ENCODE measurements around the gene KLK12. TPM values are rescaled to one million over a fixed set of nuclear protein-coding genes. Genes with fewer than 3 reads are reported as not detected.

The KLK12 gene
- total and polyA plus RNA-seq, 2 of the 13 experiments (the other 11 are each of a cell fraction or from before 2014, with no cell fraction given) = not detected

DNA sequence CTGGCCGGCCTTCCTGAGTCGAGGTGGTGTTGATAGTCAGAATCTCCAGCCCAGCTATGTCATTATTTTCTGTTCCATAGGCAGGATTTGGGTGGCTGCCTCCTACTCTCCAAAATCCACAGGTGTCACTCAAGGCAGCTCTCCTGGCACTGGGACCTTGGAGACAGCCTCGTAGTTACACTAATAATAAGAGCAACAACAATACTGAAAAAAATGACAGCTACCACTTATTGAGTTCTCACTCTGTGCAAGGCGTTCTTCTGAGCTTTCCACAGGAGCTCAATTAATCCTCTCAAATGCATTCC is 12.2 kb upstream of the KLK12 start:
- H3K79me2 ChIP-seq (ENCODE audit: insufficient read depth, low read length) = no peaks in the 10 kb centered on the region
- no peaks in the 10 kb centered on the region for H4K20me1 ChIP-seq (ENCODE audit: insufficient read depth, low read length)
- ChIA-PET POLR2A (no interaction called here), CTCF (ENCODE audit: low intra/inter-chr PET ratio, low total read pairs) (no interaction called here)
- H3K36me3 ChIP-seq (replicated peaks in 1 of 2; ENCODE audit: control insufficient read depth in 1 of 2, insufficient read depth in 2 of 2, low read length in 2 of 2) = no peaks in the 10 kb centered on the region
- DNase-seq (ENCODE audit: low spot score) = no peak
- no TSS peak for BruUV-seq (replicated peaks)
- no peak for ATAC-seq
- no peak overlapping the region for H3K4me2 ChIP-seq (ENCODE audit: low read depth, low read length)
- intact Hi-C loops (cut with micrococcal nuclease; ENCODE audit: unreplicated experiment) (no loop called here), in situ Hi-C loops (cut with HindIII; ENCODE audit: extremely low pct_ligation_motif_present, low pct_unique_long_range_greater_than_20kb) (no loop called here)
- H3K4me3 ChIP-seq (replicated peaks in 1 of 3; ENCODE audit: insufficient read depth in 1 of 3, low read depth in 2 of 3, low read length in 3 of 3) = no peak overlapping the region
- H3K27me3 ChIP-seq (ENCODE audit: control insufficient read depth in 1 of 2, insufficient read depth in 2 of 2, low read length in 2 of 2) = no peaks in the 10 kb centered on the region
- no peak for TF ChIP-seq SP140L (CRISPR knock-in tag; IDR thresholded peaks at IDR 0.05; ENCODE audit: borderline replicate concordance)
- TF ChIP-seq, protein P1, sequence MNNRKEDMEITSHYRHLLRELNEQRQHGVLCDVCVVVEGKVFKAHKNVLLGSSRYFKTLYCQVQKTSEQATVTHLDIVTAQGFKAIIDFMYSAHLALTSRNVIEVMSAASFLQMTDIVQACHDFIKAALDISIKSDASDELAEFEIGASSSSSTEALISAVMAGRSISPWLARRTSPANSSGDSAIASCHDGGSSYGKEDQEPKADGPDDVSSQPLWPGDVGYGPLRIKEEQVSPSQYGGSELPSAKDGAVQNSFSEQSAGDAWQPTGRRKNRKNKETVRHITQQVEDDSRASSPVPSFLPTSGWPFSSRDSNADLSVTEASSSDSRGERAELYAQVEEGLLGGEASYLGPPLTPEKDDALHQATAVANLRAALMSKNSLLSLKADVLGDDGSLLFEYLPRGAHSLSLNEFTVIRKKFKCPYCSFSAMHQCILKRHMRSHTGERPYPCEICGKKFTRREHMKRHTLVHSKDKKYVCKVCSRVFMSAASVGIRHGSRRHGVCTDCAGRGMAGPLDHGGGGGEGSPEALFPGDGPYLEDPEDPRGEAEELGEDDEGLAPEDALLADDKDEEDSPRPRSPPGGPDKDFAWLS (CRISPR knock-in tag; IDR thresholded peaks at IDR 0.05; ENCODE audit: borderline replicate concordance) = no peak
- no peak overlapping the region for H3K9ac ChIP-seq (ENCODE audit: insufficient read depth, low read depth, low read length)
- 5% methylated on average over 4 of the region's 4 CpGs for WGBS (ENCODE audit: low lambda C conversion rate)
- no peak overlapping the region for H2AFZ ChIP-seq (ENCODE audit: low read length)
- no peaks in the 10 kb centered on the region for H3K9me3 ChIP-seq (ENCODE audit: low read length)
- FAIRE-seq = no peak
- H3K4me1 ChIP-seq (ENCODE audit: insufficient read depth, low read length) = no peaks in the 10 kb centered on the region
- no peak overlapping the region for H3K27ac ChIP-seq (ENCODE audit: extremely low read length, insufficient read depth, low read length)

DNA sequence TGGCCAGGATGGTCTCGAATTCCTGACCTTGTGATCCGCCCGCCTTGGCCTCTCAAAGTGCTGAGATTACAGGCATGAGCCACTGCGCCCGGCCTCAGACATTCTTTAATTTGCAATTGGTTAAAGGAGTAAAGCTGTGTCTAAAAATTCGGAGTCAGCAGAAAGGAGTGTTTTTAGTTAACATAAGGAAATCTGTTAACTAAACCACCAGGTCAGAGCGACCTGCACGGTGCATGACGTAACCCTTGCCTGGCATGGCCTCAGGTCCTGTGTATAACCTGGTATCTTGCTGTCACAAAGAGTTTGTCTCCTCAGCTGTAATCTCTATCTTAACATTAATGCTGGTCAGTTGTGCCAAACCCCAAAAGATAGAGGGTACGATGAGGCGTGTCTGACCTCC is 9.5 kb upstream of the KLK12 start:
- Histone ChIP-seq H3K4me3 (replicated peaks in 1 of 3; ENCODE audit: insufficient read depth in 1 of 3, low read depth in 2 of 3, low read length in 3 of 3) (no peak overlapping the region), H3K4me2 (ENCODE audit: low read depth, low read length) (no peak overlapping the region), H3K9ac (ENCODE audit: insufficient read depth, low read depth, low read length) (no peak overlapping the region), H4K20me1 (ENCODE audit: insufficient read depth, low read length) (no peaks in the 10 kb centered on the region), H3K27ac (ENCODE audit: extremely low read length, insufficient read depth, low read length) (no peak overlapping the region), H3K4me1 (ENCODE audit: insufficient read depth, low read length) (no peaks in the 10 kb centered on the region), H3K9me3 (ENCODE audit: low read length) (no peaks in the 10 kb centered on the region), H3K79me2 (ENCODE audit: insufficient read depth, low read length) (no peaks in the 10 kb centered on the region), H3K36me3 (replicated peaks in 1 of 2; ENCODE audit: control insufficient read depth in 1 of 2, insufficient read depth in 2 of 2, low read length in 2 of 2) (no peaks in the 10 kb centered on the region), H2AFZ (ENCODE audit: low read length) (no peak overlapping the region), H3K27me3 (ENCODE audit: control insufficient read depth in 1 of 2, insufficient read depth in 2 of 2, low read length in 2 of 2) (no peaks in the 10 kb centered on the region)
- DNase-seq (ENCODE audit: low spot score) (no peak), FAIRE-seq (no peak), ATAC-seq (no peak)
- intact Hi-C loops (cut with micrococcal nuclease; ENCODE audit: unreplicated experiment) = no loop called here
- TF ChIP-seq MAFK (conservative IDR thresholded peaks at IDR 0.05 in 1 of 2, IDR thresholded peaks at IDR 0.05 in 1 of 2; ENCODE audit: low read length in 2 of 2) (peak; percentile 81 to 89), MAFF (IDR thresholded peaks at IDR 0.05; ENCODE audit: low read depth, low read length) (peak; percentile 79), ATF7 (IDR thresholded peaks at IDR 0.05) (peak; percentile 41), ATF7 (CRISPR knock-in tag; IDR thresholded peaks at IDR 0.05) (no peak), SP4 (CRISPR knock-in tag; IDR thresholded peaks at IDR 0.05) (no peak), FOSL2 (CRISPR knock-in tag; IDR thresholded peaks at IDR 0.05) (no peak)
- CTCF ChIA-PET (ENCODE audit: low intra/inter-chr PET ratio, low total read pairs) = no interaction called here
- BruUV-seq (replicated peaks) = no TSS peak
- WGBS (ENCODE audit: low lambda C conversion rate) = 48% methylated on average over 11 of the region's 11 CpGs
- POLR2A ChIA-PET = no interaction called here
- in situ Hi-C loops (cut with HindIII; ENCODE audit: extremely low pct_ligation_motif_present, low pct_unique_long_range_greater_than_20kb) = no loop called here

Measured in HepG2 (cell line).